Panc1 (cell line): ENCODE measurements around the gene RICTOR. TPM values are rescaled to one million over a fixed set of nuclear protein-coding genes. Genes with fewer than 3 reads are reported as not detected.

Source experiments
- ATAC-seq: fragments of 200-7000 bp; cut with Tn5 transposase; 2 replicates; pipeline ENCODE4 v1.9.1; 2020; ENCODE audit warnings: mild to moderate bottlenecking, moderate library complexity
- BruUV-seq: library from RNA; stranded (reverse); fragments of 400-500 nt; replicated peaks from 2 replicates; lab custom pipeline; 2021; lab: Mats Ljungman, UMichigan
- CTCF ChIA-PET: fragments of 300-600 bp; sonication (Branson Sonifier 250); formaldehyde crosslinking; loops from one replicate; lab custom pipeline; 2022; ENCODE audit warnings: antibody characterized with exemption; lab: Charles Lee
- POLR2A ChIA-PET: fragments of 300-600 bp; sonication (Branson Sonifier 250); formaldehyde crosslinking; loops from one replicate; lab custom pipeline; 2022; ENCODE audit warnings: antibody characterized with exemption; lab: Charles Lee
- DNase-seq: peaks from one replicate; pipeline ENCODE4 v3.0.0-alpha.2; 2010; ENCODE audit warnings: low read depth, low spot score
- H3K27ac ChIP-seq: 2 replicates; pipeline ENCODE4 v1.5.1; 2011; ENCODE audit warnings: mild to moderate bottlenecking, low read length, inconsistent platforms
- H3K27me3 ChIP-seq: fragments of 200-500 bp; sonication (Bioruptor generic); 2 replicates; pipeline ENCODE4 v1.6.0; 2014; ENCODE audit warnings: low read length, inconsistent platforms; ENCODE audit not compliant: control insufficient read depth, insufficient read depth
- H3K36me3 ChIP-seq: fragments of 200-500 bp; sonication (Bioruptor generic); 2 replicates; pipeline ENCODE4 v1.5.1; 2014; ENCODE audit warnings: inconsistent platforms, mild to moderate bottlenecking, low read length, moderate library complexity; ENCODE audit not compliant: control insufficient read depth, insufficient read depth
- H3K4me1 ChIP-seq: 2 replicates; pipeline ENCODE4 v1.5.1; 2011; ENCODE audit warnings: inconsistent platforms, mild to moderate bottlenecking, low read length, moderate library complexity; ENCODE audit not compliant: control insufficient read depth, insufficient read depth
- H3K4me3 ChIP-seq, 2 experiments: 2 replicates each; pipeline ENCODE4 v1.5.1; 2011 to 2012; ENCODE audit warnings: low read depth in 2 of 2, low read length in 2 of 2, mild to moderate bottlenecking in 2 of 2, inconsistent platforms in 1 of 2, moderate library complexity in 1 of 2
- H3K9me3 ChIP-seq: fragments of 200-500 bp; sonication (Bioruptor generic); 2 replicates; pipeline ENCODE4 v1.5.1; 2014; ENCODE audit warnings: low read depth, mild to moderate bottlenecking, inconsistent platforms, low read length, moderate library complexity; ENCODE audit not compliant: control insufficient read depth, insufficient read depth
- POLR2AphosphoS5 ChIP-seq: IDR thresholded peaks from 2 replicates; pipeline ENCODE4 v1.6.1; 2012; ENCODE audit warnings: mild to moderate bottlenecking, low read depth, low read length, moderate library complexity
- SIN3A ChIP-seq: IDR thresholded peaks from 2 replicates; pipeline ENCODE4 v1.6.1; 2012; ENCODE audit warnings: low read depth, mild to moderate bottlenecking, low read length, moderate library complexity, borderline replicate concordance; ENCODE audit not compliant: insufficient read depth
- TCF7L2 ChIP-seq: IDR thresholded peaks from 2 replicates; pipeline ENCODE4 v1.6.1; 2011; ENCODE audit warnings: mild to moderate bottlenecking, low read depth, low read length, inconsistent platforms
- in situ Hi-C: cut with HindIII; loops from 2 replicates; pipeline ENCODE4 v1.10.0; 2016; ENCODE audit warnings: low sequenced_read_pairs, low pct_unique_long_range_greater_than_20kb
- intact Hi-C: fragments of 100-400 bp; cut with micrococcal nuclease; formaldehyde crosslinking; loops from one replicate; pipeline ENCODE4 v1.10.0; 2022; ENCODE audit not compliant: unreplicated experiment
- total RNA-seq: library from RNA; stranded (reverse); gene quantifications from one replicate; pipeline ENCODE4 v1.2.1, GENCODE V29; 2021; ENCODE audit not compliant: unreplicated experiment
- TF ChIP-seq, protein P1 (sequence below), 2 experiments: IDR thresholded peaks; 2 replicates each; pipeline ENCODE4 v1.6.1; 2011 to 2012; ENCODE audit warnings: low read depth in 2 of 2, control low read depth in 1 of 2, low read length in 1 of 2, mild to moderate bottlenecking in 1 of 2, moderate library complexity in 1 of 2; ENCODE audit not compliant: insufficient read depth in 1 of 2
- TF ChIP-seq, protein P2 (sequence below): fragments of 450-650 bp; IDR thresholded peaks from 2 replicates; pipeline ENCODE4 v1.5.1; 2017; ENCODE audit warnings: mild to moderate bottlenecking

Gene RICTOR
- total RNA-seq, 1 experiment from 2014 or later, result 21.3 TPM

GRCh38 chr5:39022151-39022550, 52.0 kb downstream of the RICTOR start:
- Histone ChIP-seq H3K36me3 (no peaks in the 10 kb centered on the region), H3K4me1 (peaks cover 2% of the 10 kb centered on the region; the same call in 1 of the 2 replicates), H3K9me3 (no peaks in the 10 kb centered on the region; the same call in 1 of the 2 replicates), H3K27ac (no peak overlapping the region), H3K27me3 (no peaks in the 10 kb centered on the region), H3K4me3 (no peak overlapping the region)
- intact Hi-C loops (no loop called here), in situ Hi-C loops (no loop called here)
- no peak for DNase-seq
- no TSS peak for BruUV-seq
- no peak for ATAC-seq
- TF ChIP-seq SIN3A (no peak), TCF7L2 (no peak), POLR2AphosphoS5 (no peak)
- TF ChIP-seq, protein P1, sequence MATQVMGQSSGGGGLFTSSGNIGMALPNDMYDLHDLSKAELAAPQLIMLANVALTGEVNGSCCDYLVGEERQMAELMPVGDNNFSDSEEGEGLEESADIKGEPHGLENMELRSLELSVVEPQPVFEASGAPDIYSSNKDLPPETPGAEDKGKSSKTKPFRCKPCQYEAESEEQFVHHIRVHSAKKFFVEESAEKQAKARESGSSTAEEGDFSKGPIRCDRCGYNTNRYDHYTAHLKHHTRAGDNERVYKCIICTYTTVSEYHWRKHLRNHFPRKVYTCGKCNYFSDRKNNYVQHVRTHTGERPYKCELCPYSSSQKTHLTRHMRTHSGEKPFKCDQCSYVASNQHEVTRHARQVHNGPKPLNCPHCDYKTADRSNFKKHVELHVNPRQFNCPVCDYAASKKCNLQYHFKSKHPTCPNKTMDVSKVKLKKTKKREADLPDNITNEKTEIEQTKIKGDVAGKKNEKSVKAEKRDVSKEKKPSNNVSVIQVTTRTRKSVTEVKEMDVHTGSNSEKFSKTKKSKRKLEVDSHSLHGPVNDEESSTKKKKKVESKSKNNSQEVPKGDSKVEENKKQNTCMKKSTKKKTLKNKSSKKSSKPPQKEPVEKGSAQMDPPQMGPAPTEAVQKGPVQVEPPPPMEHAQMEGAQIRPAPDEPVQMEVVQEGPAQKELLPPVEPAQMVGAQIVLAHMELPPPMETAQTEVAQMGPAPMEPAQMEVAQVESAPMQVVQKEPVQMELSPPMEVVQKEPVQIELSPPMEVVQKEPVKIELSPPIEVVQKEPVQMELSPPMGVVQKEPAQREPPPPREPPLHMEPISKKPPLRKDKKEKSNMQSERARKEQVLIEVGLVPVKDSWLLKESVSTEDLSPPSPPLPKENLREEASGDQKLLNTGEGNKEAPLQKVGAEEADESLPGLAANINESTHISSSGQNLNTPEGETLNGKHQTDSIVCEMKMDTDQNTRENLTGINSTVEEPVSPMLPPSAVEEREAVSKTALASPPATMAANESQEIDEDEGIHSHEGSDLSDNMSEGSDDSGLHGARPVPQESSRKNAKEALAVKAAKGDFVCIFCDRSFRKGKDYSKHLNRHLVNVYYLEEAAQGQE (IDR thresholded peaks at IDR 0.05; ENCODE audit: insufficient read depth in 1 of 2, low read depth in 2 of 2, low read length in 1 of 2), result no peak
- TF ChIP-seq, protein P2, sequence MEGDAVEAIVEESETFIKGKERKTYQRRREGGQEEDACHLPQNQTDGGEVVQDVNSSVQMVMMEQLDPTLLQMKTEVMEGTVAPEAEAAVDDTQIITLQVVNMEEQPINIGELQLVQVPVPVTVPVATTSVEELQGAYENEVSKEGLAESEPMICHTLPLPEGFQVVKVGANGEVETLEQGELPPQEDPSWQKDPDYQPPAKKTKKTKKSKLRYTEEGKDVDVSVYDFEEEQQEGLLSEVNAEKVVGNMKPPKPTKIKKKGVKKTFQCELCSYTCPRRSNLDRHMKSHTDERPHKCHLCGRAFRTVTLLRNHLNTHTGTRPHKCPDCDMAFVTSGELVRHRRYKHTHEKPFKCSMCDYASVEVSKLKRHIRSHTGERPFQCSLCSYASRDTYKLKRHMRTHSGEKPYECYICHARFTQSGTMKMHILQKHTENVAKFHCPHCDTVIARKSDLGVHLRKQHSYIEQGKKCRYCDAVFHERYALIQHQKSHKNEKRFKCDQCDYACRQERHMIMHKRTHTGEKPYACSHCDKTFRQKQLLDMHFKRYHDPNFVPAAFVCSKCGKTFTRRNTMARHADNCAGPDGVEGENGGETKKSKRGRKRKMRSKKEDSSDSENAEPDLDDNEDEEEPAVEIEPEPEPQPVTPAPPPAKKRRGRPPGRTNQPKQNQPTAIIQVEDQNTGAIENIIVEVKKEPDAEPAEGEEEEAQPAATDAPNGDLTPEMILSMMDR, result no peak
- ChIA-PET CTCF (no interaction called here), POLR2A (no interaction called here)

DNA sequence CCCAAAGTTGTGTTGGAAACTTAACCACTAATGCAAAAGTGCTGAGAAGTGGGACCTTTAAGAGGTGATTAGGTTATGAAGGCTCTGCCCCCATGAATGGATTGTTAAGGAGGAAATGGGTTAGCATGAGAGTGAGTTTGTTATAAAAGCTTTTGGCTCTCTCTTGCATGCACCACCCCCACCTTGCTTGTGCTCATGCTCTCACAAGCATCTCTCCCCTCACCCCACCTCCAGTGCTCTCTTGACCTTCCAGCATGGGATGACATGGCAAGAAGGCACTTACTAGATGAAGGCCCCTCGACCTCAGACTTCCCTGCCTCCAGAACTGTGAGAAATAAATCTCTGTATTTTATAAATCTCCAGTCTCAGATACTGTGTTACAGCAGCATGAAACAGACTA, 52.8 kb downstream of the RICTOR start:
- H3K4me1 ChIP-seq, result peaks cover 2% of the 10 kb centered on the region; the same call in 1 of the 2 replicates
- no peak for DNase-seq
- TF ChIP-seq, protein P2, result no peak
- TF ChIP-seq POLR2AphosphoS5, result no peak
- TF ChIP-seq, protein P1 (IDR thresholded peaks at IDR 0.05; ENCODE audit: insufficient read depth in 1 of 2, low read depth in 2 of 2, low read length in 1 of 2), result no peak
- no peak for TF ChIP-seq SIN3A
- no peak for TF ChIP-seq TCF7L2
- intact Hi-C loops, result no loop called here
- in situ Hi-C loops, result no loop called here
- H3K27ac ChIP-seq, result no peak overlapping the region
- ChIA-PET CTCF (no interaction called here), POLR2A (no interaction called here)
- no peaks in the 10 kb centered on the region for H3K36me3 ChIP-seq
- H3K4me3 ChIP-seq, result no peak overlapping the region
- H3K27me3 ChIP-seq, result no peaks in the 10 kb centered on the region
- H3K9me3 ChIP-seq, result no peaks in the 10 kb centered on the region
- ATAC-seq, result no peak
- no TSS peak for BruUV-seq
